K562 (cell line): Measurements from ENCODE around the gene HPCA. TPM values are rescaled to one million over a fixed set of nuclear protein-coding genes. Genes with fewer than 3 reads are reported as not detected.

Source experiments
- ATF1 ChIP-seq, 2 experiments: fragments of 450-650 bp in 1 of 2; IDR thresholded peaks; 2 replicates each; pipeline ENCODE4 v1.6.1; 2016; ENCODE audit warnings: missing compliant biosample characterization in 1 of 2, missing genetic modification characterization in 1 of 2
- ATF4 ChIP-seq: fragments of 450-650 bp; formaldehyde crosslinking; IDR thresholded peaks from 2 replicates; pipeline ENCODE4 v1.4.0; 2022; ENCODE audit warnings: mild to moderate bottlenecking, moderate library complexity
- BRCA1 ChIP-seq, 2 experiments: fragments of 450-650 bp in 1 of 2; sonication (generic) in 1 of 2; formaldehyde crosslinking in 1 of 2; IDR thresholded peaks; 2 replicates each; pipeline versions ENCODE4 v1.5.0 to v1.6.1; 2017 to 2020; ENCODE audit warnings: mild to moderate bottlenecking in 1 of 2, missing genetic modification reagents in 1 of 2
- CTCF ChIP-seq, 3 experiments: IDR thresholded peaks in 2 of 3; conservative IDR thresholded peaks in 1 of 3; 2 replicates each; pipeline ENCODE4 v1.5.1; 2011 to 2012; ENCODE audit warnings: low read length in 3 of 3, mild to moderate bottlenecking in 3 of 3, control low read depth in 2 of 3, improper control_type of control experiment in 1 of 3, inconsistent platforms in 1 of 3, low read depth in 1 of 3, mixed read lengths in 1 of 3, moderate library complexity in 1 of 3; ENCODE audit not compliant: insufficient read depth in 2 of 3
- ELF1 ChIP-seq: fragments of 200-800 bp; sonication (Bioruptor generic); IDR thresholded peaks from 2 replicates; pipeline ENCODE4 v1.6.1; 2016; ENCODE audit warnings: missing genetic modification characterization, missing compliant biosample characterization
- ESRRB ChIP-seq: fragments of 250-450 bp; sonication (Bioruptor Pico); IDR thresholded peaks from 2 replicates; pipeline ENCODE4 v1.5.0; 2020; ENCODE audit warnings: mild to moderate bottlenecking, moderate library complexity, borderline replicate concordance
- FOXK2 ChIP-seq, 2 experiments: fragments of 450-650 bp; IDR thresholded peaks in 1 of 2; conservative IDR thresholded peaks in 1 of 2; 2 replicates each; pipeline ENCODE4 v1.6.1; 2016; ENCODE audit warnings: low read depth in 2 of 2, mild to moderate bottlenecking in 1 of 2
- GATA2 ChIP-seq: sonication (generic); formaldehyde crosslinking; IDR thresholded peaks from 2 replicates; pipeline ENCODE4 v1.4.0; 2020; ENCODE audit warnings: mild to moderate bottlenecking, missing genetic modification reagents
- ILF3 ChIP-seq: fragments of 450-650 bp; IDR thresholded peaks from 2 replicates; pipeline ENCODE4 v1.6.1; 2018; ENCODE audit warnings: antibody characterized with exemption, mild to moderate bottlenecking, moderate library complexity, borderline replicate concordance
- MYBL2 ChIP-seq, 2 experiments: fragments of 450-650 bp in 1 of 2; sonication (generic) in 1 of 2; formaldehyde crosslinking in 1 of 2; IDR thresholded peaks; 2 replicates each; pipeline versions ENCODE4 v1.6.1 to v1.8.1; 2017 to 2022; ENCODE audit warnings: borderline replicate concordance in 1 of 2, inconsistent platforms in 1 of 2, low read depth in 1 of 2, mild to moderate bottlenecking in 1 of 2, missing genetic modification reagents in 1 of 2, moderate library complexity in 1 of 2
- PCBP1 ChIP-seq: fragments of 200-400 bp; formaldehyde crosslinking; IDR thresholded peaks from 2 replicates; pipeline ENCODE4 v1.6.1; 2018; ENCODE audit warnings: mild to moderate bottlenecking, low read depth, low read length; ENCODE audit not compliant: poor library complexity, severe bottlenecking
- PRDM10 ChIP-seq: fragments of 450-650 bp; IDR thresholded peaks from 2 replicates; pipeline ENCODE4 v1.6.1; 2018; ENCODE audit not compliant: partially characterized antibody
- TEAD1 ChIP-seq, 2 experiments: fragments of 450-650 bp in 1 of 2; sonication (generic) in 1 of 2; formaldehyde crosslinking; IDR thresholded peaks; 2 replicates each; pipeline versions ENCODE4 v1.4.0 to v1.8.0; 2020 to 2022; ENCODE audit warnings: mild to moderate bottlenecking in 2 of 2, missing genetic modification reagents in 1 of 2
- ZNF175 ChIP-seq: fragments of 200-800 bp; sonication (Bioruptor generic); IDR thresholded peaks from 2 replicates; pipeline ENCODE4 v1.6.1; 2016; ENCODE audit warnings: low read depth, mild to moderate bottlenecking, missing genetic modification characterization, missing compliant biosample characterization
- polyA plus RNA-seq, 8 experiments: library from polyadenylated mRNA; depleted of rRNA in 4 of 8; stranded (reverse) in 5 of 8; unstranded in 3 of 8; fragments of >200 nt; fragmentation: Nextera tagmentation in 2 of 8; fragmentation: Illumina TruSeq in 1 of 8; extraction: Ambion mirVana in 2 of 8; extraction: Trizol in 1 of 8; gene quantifications; 2 replicates each; pipeline versions ENCODE4 v1.2.1 to v1.2.3, GENCODE V29; 2011 to 2014; ENCODE audit warnings: inconsistent platforms in 1 of 8, missing spikeins in 1 of 8
- total RNA-seq, 7 experiments: library from RNA; depleted of rRNA in 6 of 7; stranded (reverse); fragments of >200 nt in 6 of 7; fragmentation: Illumina TruSeq in 2 of 7; extraction: Trizol in 2 of 7; gene quantifications; 2 replicates each; pipeline versions ENCODE4 v1.2.1 to v1.2.3, GENCODE V29; 2011 to 2021; ENCODE audit warnings: low replicate concordance in 1 of 7
- TF ChIP-seq, protein P1 (sequence below), 2 experiments: IDR thresholded peaks; 2 replicates each; pipeline ENCODE4 v1.6.1; 2012; ENCODE audit warnings: improper control_type of control experiment in 2 of 2, low read depth in 2 of 2, low read length in 2 of 2, borderline replicate concordance in 1 of 2

HPCA gene
- total and polyA plus RNA-seq, 9 of the 15 experiments (the other 6 are each of a cell fraction or from before 2014, with no cell fraction given): not detected

GRCh38 chr1:32893198-32894018 is 7.1 kb downstream of the HPCA start (continued):
- TF ChIP-seq CTCF (IDR thresholded peaks at IDR 0.05 in 2 of 3, conservative IDR thresholded peaks at IDR 0.05 in 1 of 3; ENCODE audit: insufficient read depth in 2 of 3, low read depth in 1 of 3, low read length in 3 of 3) (peak in 1 of 3 experiments; percentile 51; a peak in 3 of 6 replicates), PCBP1 (peak; percentile 90), ESRRB (CRISPR knock-in tag) (no peak), ATF1 (CRISPR knock-in tag; IDR thresholded peaks at IDR 0.05) (no peak), ATF1 (tag; IDR thresholded peaks at IDR 0.05) (peak; percentile 40; the same call in 1 of the 2 replicates), BRCA1 (IDR thresholded peaks at IDR 0.05) (no peak), BRCA1 (CRISPR knock-in tag; IDR thresholded peaks at IDR 0.05) (no peak), TEAD1 (CRISPR knock-in tag; IDR thresholded peaks at IDR 0.05) (no peak), MYBL2 (IDR thresholded peaks at IDR 0.05; ENCODE audit: low read depth) (no peak), MYBL2 (CRISPR knock-in tag; IDR thresholded peaks at IDR 0.05; ENCODE audit: borderline replicate concordance) (no peak), PRDM10 (peak; percentile 96), ATF4 (CRISPR knock-in tag) (0 out of 2 replicates have a peak, but pooled peaks have one; percentile 15), ELF1 (tag) (no peak), FOXK2 (conservative IDR thresholded peaks at IDR 0.05 in 1 of 2, IDR thresholded peaks at IDR 0.05 in 1 of 2; ENCODE audit: low read depth in 2 of 2) (0 out of 4 replicates have a peak, but pooled peaks of 1 of the 2 experiments have one; percentile 24), ILF3 (no peak), ZNF175 (no peak), GATA2 (no peak)
- TF ChIP-seq, protein P1, sequence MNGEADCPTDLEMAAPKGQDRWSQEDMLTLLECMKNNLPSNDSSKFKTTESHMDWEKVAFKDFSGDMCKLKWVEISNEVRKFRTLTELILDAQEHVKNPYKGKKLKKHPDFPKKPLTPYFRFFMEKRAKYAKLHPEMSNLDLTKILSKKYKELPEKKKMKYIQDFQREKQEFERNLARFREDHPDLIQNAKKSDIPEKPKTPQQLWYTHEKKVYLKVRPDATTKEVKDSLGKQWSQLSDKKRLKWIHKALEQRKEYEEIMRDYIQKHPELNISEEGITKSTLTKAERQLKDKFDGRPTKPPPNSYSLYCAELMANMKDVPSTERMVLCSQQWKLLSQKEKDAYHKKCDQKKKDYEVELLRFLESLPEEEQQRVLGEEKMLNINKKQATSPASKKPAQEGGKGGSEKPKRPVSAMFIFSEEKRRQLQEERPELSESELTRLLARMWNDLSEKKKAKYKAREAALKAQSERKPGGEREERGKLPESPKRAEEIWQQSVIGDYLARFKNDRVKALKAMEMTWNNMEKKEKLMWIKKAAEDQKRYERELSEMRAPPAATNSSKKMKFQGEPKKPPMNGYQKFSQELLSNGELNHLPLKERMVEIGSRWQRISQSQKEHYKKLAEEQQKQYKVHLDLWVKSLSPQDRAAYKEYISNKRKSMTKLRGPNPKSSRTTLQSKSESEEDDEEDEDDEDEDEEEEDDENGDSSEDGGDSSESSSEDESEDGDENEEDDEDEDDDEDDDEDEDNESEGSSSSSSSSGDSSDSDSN (IDR thresholded peaks at IDR 0.05; ENCODE audit: borderline replicate concordance in 1 of 2, low read depth in 2 of 2, low read length in 2 of 2): peak; percentile 34 to 83; a peak in 2 of 4 replicates
